IMR-90 (cell line): Measurements from ENCODE around the gene CRYBG2. TPM values are rescaled to one million over a fixed set of nuclear protein-coding genes. Genes with fewer than 3 reads are reported as not detected.

ENCODE experiments used
- ATAC-seq: fragments of 200-7000 bp; cut with Tn5 transposase; 2 replicates; pipeline ENCODE4 v1.9.1; 2020; ENCODE audit warnings: low read depth, mild to moderate bottlenecking, moderate library complexity
- BruUV-seq: library from RNA; stranded (reverse); fragments of 400-500 nt; replicated peaks from 2 replicates; lab custom pipeline; 2021; lab: Mats Ljungman, UMichigan
- CTCF ChIA-PET: fragments of 300-600 bp; formaldehyde crosslinking; extraction: SDS; loops from one replicate; lab custom pipeline; 2021; ENCODE audit warnings: antibody characterized with exemption; lab: Yijun Ruan, JAX
- POLR2A ChIA-PET: fragments of 300-600 bp; sonication (Branson Sonifier 250); formaldehyde crosslinking; loops from one replicate; lab custom pipeline; 2022; ENCODE audit warnings: antibody characterized with exemption; ENCODE audit not compliant: unreplicated experiment; lab: Charles Lee
- DNase-seq: peaks from one replicate; pipeline ENCODE4 v3.0.0; 2013
- H2AFZ ChIP-seq: replicated peaks from 2 replicates; pipeline ENCODE3; 2013; ENCODE audit warnings: low read length, mild to moderate bottlenecking; ENCODE audit not compliant: poor library complexity
- H2AK5ac ChIP-seq: 2 replicates; pipeline ENCODE4 v1.6.1; 2013; ENCODE audit warnings: low read depth, low read length, inconsistent platforms
- H2AK9ac ChIP-seq: replicated peaks from 2 replicates; pipeline ENCODE3; 2013; ENCODE audit warnings: mild to moderate bottlenecking, low read depth, low read length, moderate library complexity; ENCODE audit not compliant: poor library complexity
- H2BK120ac ChIP-seq: 2 replicates; pipeline ENCODE4 v1.6.1; 2013; ENCODE audit warnings: low read depth, low read length, inconsistent platforms
- H2BK15ac ChIP-seq: 3 replicates; pipeline ENCODE4 v1.6.1; 2013; ENCODE audit warnings: low read depth, low read length, inconsistent platforms
- H2BK20ac ChIP-seq: 2 replicates; pipeline ENCODE4 v1.6.1; 2013; ENCODE audit warnings: low read depth, mild to moderate bottlenecking, inconsistent platforms, low read length, moderate library complexity
- H2BK5ac ChIP-seq: 2 replicates; pipeline ENCODE4 v1.6.1; 2013; ENCODE audit warnings: mild to moderate bottlenecking, low read depth, low read length, inconsistent platforms; ENCODE audit not compliant: poor library complexity, severe bottlenecking
- H3K14ac ChIP-seq: replicated peaks from 2 replicates; pipeline ENCODE4 v1.6.1; 2013; ENCODE audit warnings: low read depth, low read length, inconsistent platforms
- H3K18ac ChIP-seq: 2 replicates; pipeline ENCODE4 v1.6.1; 2013; ENCODE audit warnings: low read depth, low read length, control low read depth
- H3K23ac ChIP-seq: 2 replicates; pipeline ENCODE4 v1.6.1; 2013; ENCODE audit warnings: low read depth, low read length, inconsistent platforms
- H3K27ac ChIP-seq: 2 replicates; pipeline ENCODE4 v1.5.1; 2013; ENCODE audit warnings: mild to moderate bottlenecking, control low read depth, low read length; ENCODE audit not compliant: insufficient read depth
- H3K27me3 ChIP-seq: 2 replicates; pipeline ENCODE4 v1.6.1; 2013; ENCODE audit warnings: low read length; ENCODE audit not compliant: control insufficient read depth, insufficient read depth
- H3K36me3 ChIP-seq: 2 replicates; pipeline ENCODE4 v1.6.1; 2013; ENCODE audit warnings: low read length, mixed read lengths; ENCODE audit not compliant: control insufficient read depth, insufficient read depth
- H3K4ac ChIP-seq: 2 replicates; pipeline ENCODE4 v1.6.1; 2013; ENCODE audit warnings: low read depth, low read length, inconsistent platforms
- H3K4me1 ChIP-seq: 2 replicates; pipeline ENCODE4 v1.6.1; 2013; ENCODE audit warnings: low read length, mixed read lengths; ENCODE audit not compliant: control insufficient read depth, insufficient read depth
- H3K4me2 ChIP-seq: 2 replicates; pipeline ENCODE4 v1.6.1; 2013; ENCODE audit warnings: low read depth, mild to moderate bottlenecking, control low read depth, low read length, moderate library complexity
- H3K4me3 ChIP-seq: 2 replicates; pipeline ENCODE4 v1.5.1; 2013; ENCODE audit warnings: low read depth, mild to moderate bottlenecking, control low read depth, low read length, moderate library complexity; ENCODE audit not compliant: insufficient read depth
- H3K56ac ChIP-seq: 2 replicates; pipeline ENCODE4 v1.6.1; 2013; ENCODE audit warnings: low read length, inconsistent platforms; ENCODE audit not compliant: insufficient read depth; ENCODE audit errors: extremely low read depth
- H3K79me1 ChIP-seq, 2 experiments: 2 replicates each; pipeline ENCODE4 v1.6.1; 2013; ENCODE audit warnings: low read length in 2 of 2, inconsistent platforms in 1 of 2, low read depth in 1 of 2
- H3K9ac ChIP-seq: 2 replicates; pipeline ENCODE4 v1.6.1; 2013; ENCODE audit warnings: low read depth, low read length, control low read depth
- H3K9me1 ChIP-seq: 2 replicates; pipeline ENCODE4 v1.6.1; 2013; ENCODE audit warnings: low read length, inconsistent platforms; ENCODE audit not compliant: insufficient read depth
- H3K9me3 ChIP-seq: 2 replicates; pipeline ENCODE4 v1.6.1; 2013; ENCODE audit warnings: low read length; ENCODE audit not compliant: control insufficient read depth, insufficient read depth
- H4K20me1 ChIP-seq: 2 replicates; pipeline ENCODE4 v1.6.1; 2013; ENCODE audit warnings: low read length, inconsistent platforms; ENCODE audit not compliant: insufficient read depth
- H4K5ac ChIP-seq: 2 replicates; pipeline ENCODE4 v1.6.1; 2013; ENCODE audit warnings: mild to moderate bottlenecking, low read depth, low read length, control low read depth
- H4K8ac ChIP-seq, 2 experiments: 2 replicates each; pipeline ENCODE4 v1.6.1; 2013; ENCODE audit warnings: low read depth in 2 of 2, low read length in 2 of 2, control low read depth in 1 of 2, inconsistent platforms in 1 of 2
- H4K91ac ChIP-seq: 2 replicates; pipeline ENCODE4 v1.6.1; 2013; ENCODE audit warnings: low read depth, low read length, inconsistent platforms; ENCODE audit not compliant: insufficient read depth
- CEBPB ChIP-seq: IDR thresholded peaks from 2 replicates; pipeline ENCODE4 v1.6.1; 2012; ENCODE audit warnings: low read depth, low read length, improper control_type of control experiment
- CTCF ChIP-seq: conservative IDR thresholded peaks from 2 replicates; pipeline ENCODE4 v1.5.1; 2012; ENCODE audit warnings: mild to moderate bottlenecking, low read depth, low read length, improper control_type of control experiment
- ELK1 ChIP-seq: fragments of 150-350 bp; IDR thresholded peaks from 2 replicates; pipeline ENCODE4 v1.6.1; 2016; ENCODE audit warnings: low read depth, mild to moderate bottlenecking, low read length, moderate library complexity, borderline replicate concordance
- FOS ChIP-seq: fragments of 150-350 bp; IDR thresholded peaks from 2 replicates; pipeline ENCODE4 v1.6.1; 2016; ENCODE audit warnings: low read depth, low read length
- MAFK ChIP-seq: IDR thresholded peaks from 2 replicates; pipeline ENCODE4 v1.6.1; 2012; ENCODE audit warnings: low read depth, low read length, improper control_type of control experiment
- MAZ ChIP-seq: IDR thresholded peaks from 2 replicates; pipeline ENCODE4 v1.6.1; 2012; ENCODE audit warnings: low read depth, mild to moderate bottlenecking, low read length, improper control_type of control experiment, moderate library complexity, borderline replicate concordance
- POLR2A ChIP-seq: IDR thresholded peaks from 2 replicates; pipeline ENCODE4 v1.6.1; 2012; ENCODE audit warnings: mild to moderate bottlenecking, low read depth, low read length
- RAD21 ChIP-seq: IDR thresholded peaks from 2 replicates; pipeline ENCODE4 v1.6.1; 2012; ENCODE audit warnings: low read length, improper control_type of control experiment
- SMC3 ChIP-seq: fragments of 150-350 bp; IDR thresholded peaks from 2 replicates; pipeline ENCODE4 v1.6.1; 2016; ENCODE audit warnings: low read depth, mild to moderate bottlenecking, antibody characterized with exemption, low read length, moderate library complexity
- WGBS, 2 experiments: methylation state at CpG; one replicate each; pipeline versions ENCODE4 v1.1.5 to v1.1.7; 2013; ENCODE audit warnings: missing lambda C conversion rate in 2 of 2; ENCODE audit not compliant: insufficient read length in 1 of 2; ENCODE audit errors: extremely low coverage in 2 of 2; 5-methylcytosine and 5-hydroxymethylcytosine counted together
- dilution Hi-C: fragments of 300-500 bp; cut with HindIII; formaldehyde crosslinking; loops from one replicate; pipeline ENCODE4 v1.14.3; 2018; ENCODE audit warnings: low sequenced_read_pairs; ENCODE audit not compliant: unreplicated experiment
- in situ Hi-C: fragments of 300-500 bp; cut with MboI; formaldehyde crosslinking; loops from 3 replicates; pipeline ENCODE4 v1.14.3; 2019; ENCODE audit warnings: low sequenced_read_pairs, inconsistent platforms, mixed read lengths
- intact Hi-C: fragments of 100-400 bp; cut with micrococcal nuclease; formaldehyde crosslinking; loops from 2 replicates; pipeline ENCODE4 v1.10.0; 2022
- polyA plus RNA-seq, 3 experiments: library from polyadenylated mRNA; depleted of rRNA; stranded (reverse); fragments of >200 nt; gene quantifications; 2 replicates each; pipeline ENCODE4 v1.2.3, GENCODE V29; 2012; ENCODE audit warnings: low replicate concordance in 1 of 3
- total RNA-seq: library from RNA; depleted of rRNA; stranded (reverse); fragments of >200 nt; gene quantifications from 2 replicates; pipeline ENCODE4 v1.2.3, GENCODE V29; 2012

CRYBG2 gene
- total and polyA plus RNA-seq, 2 of the 4 experiments (the other 2 are of a cell fraction), result not detected

DNA sequence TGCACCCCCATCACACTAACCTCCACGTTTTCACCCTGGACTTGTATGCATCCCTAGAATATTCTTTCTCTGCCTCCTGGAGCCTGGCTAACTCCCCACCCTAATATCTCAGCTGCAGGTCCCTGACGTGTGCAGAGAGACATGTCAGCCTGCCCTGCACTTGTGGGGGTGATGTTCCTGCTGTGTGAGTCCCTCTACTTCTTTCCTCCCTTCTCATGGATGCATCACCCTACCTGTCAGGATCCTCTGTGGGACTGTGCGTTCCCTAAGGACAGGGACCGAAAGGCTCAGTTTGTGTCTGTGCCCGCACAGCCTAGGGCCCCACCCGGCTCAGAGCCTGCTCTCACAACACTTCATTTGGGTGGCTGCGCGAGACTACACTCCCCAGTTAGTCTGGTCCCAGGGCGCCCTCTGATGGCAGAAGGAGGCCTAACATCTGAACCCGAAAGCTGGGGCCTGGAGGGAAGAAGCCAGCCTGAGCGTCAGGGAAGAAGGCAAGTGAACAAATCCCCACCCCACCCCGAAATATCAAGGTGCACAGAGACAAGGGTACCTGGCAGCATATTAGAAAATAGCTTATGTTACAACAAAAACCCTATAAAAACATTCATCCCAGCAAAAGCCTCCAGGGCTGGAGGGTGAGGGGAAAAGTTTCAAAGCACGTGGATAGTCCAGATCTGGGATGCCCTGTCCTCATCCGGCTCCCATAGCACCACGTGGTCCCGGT lies 32.5 kb downstream of the CRYBG2 start:
- Histone ChIP-seq H2BK20ac (peak overlapping the region; percentile 85), H4K20me1 (no peaks in the 10 kb centered on the region), H2BK5ac (peak overlapping the region; percentile 35), H3K56ac (no peak overlapping the region), H2AK9ac (peak overlapping the region; percentile 92), H4K8ac (peak overlapping the region; percentile 92 to 99), H3K9ac (peak overlapping the region; percentile 60), H3K27me3 (peaks cover 9% of the 10 kb centered on the region), H3K14ac (peak overlapping the region; percentile 77), H3K36me3 (no peaks in the 10 kb centered on the region), H3K4ac (peak overlapping the region; percentile 92), H3K18ac (peak overlapping the region; percentile 58), H4K5ac (peak overlapping the region; percentile 96), H2AFZ (peak overlapping the region; percentile 98), H2AK5ac (peak overlapping the region; percentile 92), H3K4me1 (peaks cover 3% of the 10 kb centered on the region), H3K79me1 (no peaks in the 10 kb centered on the region), H4K91ac (peak overlapping the region; percentile 96), H3K27ac (no peak overlapping the region), H2BK15ac (peak overlapping the region; percentile 96; the same call in 2 of the 3 replicates), H2BK120ac (peak overlapping the region; percentile 82), H3K4me3 (no peak overlapping the region), H3K9me1 (no peaks in the 10 kb centered on the region), H3K4me2 (peak overlapping the region; percentile 62), H3K9me3 (no peaks in the 10 kb centered on the region), H3K23ac (no peak overlapping the region)
- TF ChIP-seq ELK1, result no peak
- no peak for TF ChIP-seq MAFK
- peak; percentile 97 for TF ChIP-seq SMC3
- TF ChIP-seq POLR2A, result 0 out of 2 replicates have a peak, but pooled peaks have one; percentile 38
- TF ChIP-seq RAD21, result peak; percentile 98
- TF ChIP-seq MAZ, result peak; percentile 67; the same call in 1 of the 2 replicates
- TF ChIP-seq FOS, result no peak
- TF ChIP-seq CTCF, result peak; percentile 97
- no peak for TF ChIP-seq CEBPB
- POLR2A ChIA-PET, result interaction anchor here (0.5 to 0.9 kb wide), 3 partner anchors 14 to 49 kb away, joined by 3 to 14 read pairs (median 6); no protein-coding TSS in a partner anchor
- intact Hi-C loops (loop anchor here (1.0 to 2.0 kb wide), 5 partner anchors 46 to 285 kb away; partner anchors contain the start of gene ZNF593), in situ Hi-C loops (no loop called here), dilution Hi-C loops (no loop called here)
- ATAC-seq (peak; percentile 100), DNase-seq (peak; percentile 77)
- WGBS, 2 experiments, result 9% methylated on average over 5 of the region's 16 CpGs; no CpG with 5 or more reads in 1 of the 2 experiments
- CTCF ChIA-PET, result interaction anchor here (0.6 to 2.8 kb wide), 8 partner anchors 11 to 178 kb away, joined by 3 to 18 read pairs (median 4); partner anchors contain the start of gene SH3BGRL3
- no TSS peak for BruUV-seq
